Transverse colon (tissue), 3 donors: ENCODE data around the gene BFSP2.

Experiments
- EP300 ChIP-seq: sonication (generic); formaldehyde crosslinking; IDR thresholded peaks from one replicate; pipeline ENCODE4 v1.6.1; 2017; ENCODE audit warnings: antibody characterized with exemption, low read depth
- TF ChIP-seq, protein P1 (sequence below), 5 experiments: fragments of 200-600 bp in 3 of 5; fragments of 450-650 bp in 2 of 5; sonication (generic) in 3 of 5; IDR thresholded peaks; 1 replicate in 2 of 5; 2 replicates in 3 of 5; pipeline ENCODE4 v1.5.1; 2016 to 2017; ENCODE audit warnings: antibody characterized with exemption in 5 of 5, inconsistent platforms in 3 of 5, mild to moderate bottlenecking in 2 of 5, moderate library complexity in 1 of 5

DNA sequence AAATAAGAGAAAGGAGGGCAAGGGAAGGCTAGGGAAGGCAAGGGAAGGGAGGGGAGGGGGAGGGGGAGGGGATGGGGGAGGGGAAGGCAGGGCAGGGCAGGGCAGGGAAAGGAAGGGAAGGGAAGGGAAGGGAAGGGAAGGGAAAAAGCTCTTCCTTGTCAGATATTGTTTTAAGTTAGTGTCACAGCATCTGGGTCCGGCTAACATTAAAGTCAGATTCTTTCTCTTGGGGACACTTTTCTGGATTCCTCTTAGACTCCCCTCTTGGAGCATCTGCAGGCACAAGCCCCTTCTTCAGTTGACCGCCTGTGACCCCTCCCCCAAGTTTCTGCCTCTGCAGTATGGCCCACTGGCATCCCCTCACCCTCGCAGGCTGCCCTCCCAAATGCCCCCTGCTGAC, 26.0 kb downstream of the BFSP2 start:
- TF ChIP-seq, protein P1, sequence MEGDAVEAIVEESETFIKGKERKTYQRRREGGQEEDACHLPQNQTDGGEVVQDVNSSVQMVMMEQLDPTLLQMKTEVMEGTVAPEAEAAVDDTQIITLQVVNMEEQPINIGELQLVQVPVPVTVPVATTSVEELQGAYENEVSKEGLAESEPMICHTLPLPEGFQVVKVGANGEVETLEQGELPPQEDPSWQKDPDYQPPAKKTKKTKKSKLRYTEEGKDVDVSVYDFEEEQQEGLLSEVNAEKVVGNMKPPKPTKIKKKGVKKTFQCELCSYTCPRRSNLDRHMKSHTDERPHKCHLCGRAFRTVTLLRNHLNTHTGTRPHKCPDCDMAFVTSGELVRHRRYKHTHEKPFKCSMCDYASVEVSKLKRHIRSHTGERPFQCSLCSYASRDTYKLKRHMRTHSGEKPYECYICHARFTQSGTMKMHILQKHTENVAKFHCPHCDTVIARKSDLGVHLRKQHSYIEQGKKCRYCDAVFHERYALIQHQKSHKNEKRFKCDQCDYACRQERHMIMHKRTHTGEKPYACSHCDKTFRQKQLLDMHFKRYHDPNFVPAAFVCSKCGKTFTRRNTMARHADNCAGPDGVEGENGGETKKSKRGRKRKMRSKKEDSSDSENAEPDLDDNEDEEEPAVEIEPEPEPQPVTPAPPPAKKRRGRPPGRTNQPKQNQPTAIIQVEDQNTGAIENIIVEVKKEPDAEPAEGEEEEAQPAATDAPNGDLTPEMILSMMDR (IDR thresholded peaks at IDR 0.05) = no peak
- no peak for TF ChIP-seq EP300
